Measurements from ENCODE around the gene RAB27A.
"Not testable (repeated sequence)": the region's sequence is repeated elsewhere in the genome, so short reads cannot be mapped to it uniquely, and the experiment has no call there.

RAB27A gene

DNA sequence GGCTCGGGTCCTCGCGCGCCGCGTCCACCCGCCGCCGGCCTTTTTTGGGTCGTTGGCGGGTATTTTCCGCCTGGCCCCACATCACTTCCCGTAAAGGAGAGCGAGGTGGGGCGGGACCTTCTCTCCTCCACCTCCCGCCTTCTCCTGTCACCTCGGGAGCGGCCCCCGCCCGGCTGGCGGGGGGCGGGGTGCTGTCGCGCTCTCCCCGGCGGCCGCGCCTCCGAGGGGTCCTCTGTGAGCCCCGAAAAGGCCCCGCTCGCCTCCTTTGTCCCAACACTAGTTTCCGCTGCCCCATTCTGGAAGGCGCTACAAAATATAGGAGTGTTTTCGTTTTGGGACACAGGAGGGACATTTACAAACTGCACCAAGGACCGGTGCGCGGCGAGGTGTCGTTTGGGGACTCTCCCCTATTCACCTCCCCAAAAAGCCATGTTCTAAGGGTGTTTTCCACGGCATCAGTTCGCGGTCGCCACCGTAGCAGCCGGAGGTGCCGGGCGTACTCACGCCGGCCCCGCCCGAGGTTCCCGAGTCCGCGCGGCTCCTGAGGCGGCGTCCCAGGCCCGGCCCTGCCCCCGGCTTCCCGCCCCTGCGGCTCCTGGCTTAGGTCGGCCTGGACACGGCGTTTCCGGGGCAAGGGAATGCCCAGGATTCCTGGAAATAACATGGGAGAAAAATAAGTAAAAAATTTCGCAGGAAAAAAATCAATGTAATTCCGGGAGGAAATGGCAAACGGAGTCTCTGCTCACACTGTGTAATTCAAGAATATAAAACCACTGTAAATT, at the start of gene RAB27A:
RAB27A (minus strand) TSS at position 68 of the 782 bp plus-strand sequence. CDS start 54,879 bp downstream, outside the sequence.
- DNase-seq (ENCODE audit: low read depth in 1 of 2, low spot score in 1 of 2): peak; percentile 52 to 61

DNA sequence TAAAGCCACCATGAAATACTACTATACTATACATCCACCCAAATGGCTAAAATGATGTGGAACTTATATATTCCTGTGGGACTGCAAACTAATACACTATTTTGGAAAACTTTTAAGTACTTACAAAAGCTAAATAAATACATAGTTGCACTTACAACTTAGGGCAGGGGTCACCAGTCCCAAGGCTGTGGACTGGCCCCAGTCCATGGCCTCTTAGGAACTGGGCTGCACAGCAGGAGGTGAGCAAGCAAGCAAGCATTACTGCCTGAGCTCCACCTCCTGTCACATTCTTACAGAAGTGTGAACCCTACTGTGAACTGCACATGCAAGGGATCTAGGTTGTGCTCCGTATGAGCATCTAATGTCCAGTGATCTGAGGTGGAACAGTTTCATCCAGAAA, 47.5 kb upstream of the RAB27A start:
- DNase-seq (ENCODE audit: low read depth in 1 of 2, low spot score in 1 of 2): no peak

DNA sequence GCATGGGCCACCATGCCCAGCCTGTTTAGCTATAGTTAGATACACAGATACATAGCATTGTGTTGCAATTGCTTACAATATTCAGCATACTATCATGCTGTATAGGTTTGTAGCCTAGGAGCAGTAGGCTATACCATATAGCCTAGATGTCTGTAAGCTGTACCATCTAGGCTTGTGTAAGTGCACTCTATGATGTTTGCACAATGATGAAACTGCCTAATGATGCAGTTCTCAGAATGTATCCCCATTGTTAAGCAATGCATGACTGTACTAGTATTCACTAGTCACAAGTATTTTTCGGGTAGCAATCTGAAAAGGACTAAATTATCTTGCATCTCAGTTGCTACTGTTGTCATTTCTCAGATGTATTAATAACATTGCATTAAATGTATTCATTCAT, 45.4 kb upstream of the RAB27A start:
- DNase-seq (ENCODE audit: low read depth in 1 of 2, low spot score in 1 of 2): no peak

DNA sequence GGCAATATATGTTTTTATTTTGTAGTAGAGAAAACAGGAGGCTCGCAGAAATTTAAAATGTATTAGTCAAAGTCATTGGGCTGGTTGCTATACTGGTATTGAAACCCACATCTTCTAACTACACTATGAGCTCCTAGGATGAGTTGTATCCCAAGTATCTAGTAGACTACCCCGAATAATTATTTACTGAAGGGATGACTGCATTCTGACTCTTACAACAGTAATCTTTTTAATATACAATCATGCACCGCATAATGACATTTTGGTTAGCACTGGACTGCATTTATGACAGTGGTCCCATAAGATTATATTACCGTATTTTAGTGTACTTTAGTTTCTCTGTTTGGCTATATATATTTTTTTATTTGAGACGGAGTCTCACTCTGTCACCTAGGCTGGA, 44.8 kb upstream of the RAB27A start:
- DNase-seq (ENCODE audit: low read depth in 1 of 2, low spot score in 1 of 2): no peak

DNA sequence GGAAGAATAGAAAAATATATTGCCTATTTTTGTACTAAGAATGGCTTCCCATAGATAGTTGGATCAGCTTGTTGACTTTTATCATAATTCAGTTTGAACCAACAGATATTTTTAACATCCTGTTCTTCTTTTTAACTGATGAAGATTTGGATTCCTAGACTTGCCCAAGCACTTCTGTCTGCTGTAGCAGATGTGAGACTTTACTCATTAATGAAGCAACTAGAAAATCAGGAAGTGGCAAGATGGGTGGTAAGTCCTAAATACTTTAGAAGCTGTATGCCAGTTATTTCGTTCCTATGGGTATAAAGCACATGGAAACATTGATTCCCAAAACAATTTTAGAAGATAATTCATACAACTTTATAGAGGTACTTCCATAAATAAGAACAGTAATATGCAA, 37.8 kb upstream of the RAB27A start:
- no peak for DNase-seq (ENCODE audit: low read depth in 1 of 2, low spot score in 1 of 2)

DNA sequence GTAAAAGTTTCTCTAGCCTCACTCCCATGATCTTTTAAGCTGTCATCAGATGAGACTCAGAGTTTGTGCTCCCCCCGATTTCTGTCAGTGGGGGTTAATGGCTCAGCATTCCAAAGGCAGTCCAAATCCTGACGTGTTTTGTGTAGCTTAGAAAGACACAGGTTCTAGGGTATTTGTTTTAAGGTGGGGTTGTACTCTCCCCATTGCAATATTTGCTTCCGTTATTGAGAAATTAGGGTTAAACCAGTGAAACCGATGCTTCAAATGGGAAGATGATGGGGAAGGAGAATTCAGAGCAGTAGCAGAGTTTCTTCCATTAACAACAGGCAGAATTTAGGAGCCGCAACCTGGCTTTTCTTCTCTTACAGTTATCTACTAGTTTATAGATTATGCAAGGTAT, 32.9 kb upstream of the RAB27A start:
- DNase-seq (ENCODE audit: low read depth in 1 of 2, low spot score in 1 of 2): no peak

DNA sequence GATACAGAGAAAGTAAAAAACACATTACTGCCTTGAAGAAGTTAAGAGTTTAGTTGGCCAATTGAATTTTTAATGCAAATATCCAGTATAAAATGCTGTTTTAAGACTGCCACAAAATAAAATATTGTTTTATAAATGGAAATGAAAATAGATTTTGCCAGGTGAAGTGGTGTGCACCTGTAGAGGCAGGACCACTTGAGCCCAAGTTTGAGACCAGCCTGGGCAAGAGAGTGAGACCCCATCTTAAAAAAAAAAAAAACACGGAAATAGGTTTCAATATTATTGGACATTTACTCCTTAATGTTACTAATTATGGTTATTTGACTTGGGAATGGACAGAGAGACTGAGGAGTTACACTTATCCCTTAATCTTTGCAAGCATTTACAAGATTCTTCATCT, 31.4 kb upstream of the RAB27A start:
- DNase-seq (ENCODE audit: low read depth in 1 of 2, low spot score in 1 of 2): no peak

DNA sequence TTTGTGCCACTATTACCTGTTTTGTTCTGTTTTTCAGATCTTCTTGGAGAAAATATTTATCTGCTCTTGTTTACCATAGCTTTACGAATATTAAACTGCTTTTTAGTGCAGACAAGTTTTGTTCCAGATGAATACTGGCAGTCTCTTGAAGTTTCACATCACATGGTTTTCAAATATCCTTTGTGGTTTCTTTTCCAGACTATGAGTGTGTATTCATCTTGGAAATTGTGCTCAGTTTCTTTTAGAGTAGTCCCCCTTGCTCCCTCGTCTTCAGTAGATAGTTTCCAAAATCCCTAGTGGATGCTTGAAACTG, 30.6 kb upstream of the RAB27A start:
- no peak for DNase-seq (ENCODE audit: low read depth in 1 of 2, low spot score in 1 of 2)

DNA sequence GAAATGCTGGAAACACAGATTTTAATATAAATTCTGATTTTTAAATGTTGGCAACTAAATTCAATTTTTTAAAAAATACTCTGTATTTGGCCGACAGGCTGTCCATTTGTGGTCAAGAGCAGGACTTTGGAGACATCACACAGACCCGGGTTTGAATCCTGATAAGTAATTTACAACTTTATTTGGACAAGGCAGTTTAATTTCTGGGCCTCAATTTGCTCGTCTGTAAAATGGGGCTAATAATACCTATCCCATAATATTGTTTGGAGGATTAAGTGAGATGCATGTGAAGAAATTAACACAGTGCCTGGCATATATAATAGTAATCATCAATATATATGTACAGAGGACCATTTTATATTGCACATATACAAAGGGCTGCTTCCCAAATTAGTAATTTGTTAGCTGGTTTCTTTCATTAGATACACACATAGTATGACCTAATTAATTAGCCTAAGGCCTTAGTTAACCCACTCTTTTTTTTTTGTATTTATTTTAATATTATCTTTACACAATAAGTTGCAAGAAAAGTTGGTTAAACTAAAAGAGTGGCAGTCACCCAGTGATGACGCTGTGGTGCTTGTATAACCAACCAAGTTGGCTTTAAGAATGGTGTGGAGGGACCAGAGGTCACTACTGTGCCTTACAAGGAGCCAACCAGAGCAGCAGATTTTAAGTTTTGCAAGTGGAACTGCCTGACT, 30.1 kb upstream of the RAB27A start:
- DNase-seq (ENCODE audit: low read depth in 1 of 2, low spot score in 1 of 2): no peak

DNA sequence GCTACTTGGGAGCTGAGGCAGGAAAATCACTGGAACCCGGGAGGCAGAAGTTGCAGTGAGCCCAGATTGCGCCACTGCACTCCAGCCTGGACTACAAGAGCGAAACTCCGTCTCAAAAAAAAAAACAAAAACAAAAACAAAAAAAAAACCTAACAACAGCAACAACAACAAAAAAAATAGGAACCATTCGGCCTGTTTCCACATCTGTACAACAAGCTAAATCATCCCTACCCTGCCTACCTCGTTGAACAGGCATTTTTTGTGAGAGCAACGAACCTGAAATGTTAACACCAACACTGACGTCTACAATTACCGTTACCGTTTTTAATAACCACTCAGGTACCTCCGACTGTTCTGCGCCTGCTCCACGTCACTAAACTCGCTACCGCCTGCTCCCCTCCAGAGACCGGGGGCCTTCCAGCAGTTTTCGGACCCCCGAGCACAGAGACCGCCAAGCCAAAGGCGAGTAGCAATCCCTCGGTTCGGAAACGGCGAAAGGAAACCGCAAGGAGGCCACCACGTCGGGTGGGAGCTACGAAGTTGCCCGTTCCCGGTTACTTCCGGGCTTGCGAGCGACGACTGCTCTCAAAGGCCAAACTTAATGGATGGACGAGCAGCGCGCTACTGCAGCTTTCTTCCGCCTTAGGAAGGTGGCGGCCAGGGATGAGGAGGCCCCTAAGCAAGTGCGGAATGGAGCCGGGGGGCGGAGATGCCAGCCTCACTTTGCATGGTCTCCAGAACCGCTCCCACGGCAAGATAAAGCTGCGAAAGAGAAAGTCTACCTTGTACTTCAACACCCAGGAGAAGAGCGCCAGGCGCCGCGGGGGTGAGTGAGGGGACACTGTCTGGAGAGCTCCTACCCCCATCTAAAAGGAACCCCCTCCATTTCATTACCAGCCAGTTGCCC, 29.2 kb upstream of the RAB27A start, which contains the start of the genes PIGB and PIGBOS1:
PIGB (plus strand) TSS at position 635 of the 907 bp plus-strand sequence; CDS start at position 664, 29 bp downstream.
PIGBOS1 (minus strand) TSS at position 536 of the 907 bp plus-strand sequence. CDS start 1,331 bp downstream, outside the sequence.
- DNase-seq (ENCODE audit: low read depth in 1 of 2, low spot score in 1 of 2): peak; percentile 55 to 58

DNA sequence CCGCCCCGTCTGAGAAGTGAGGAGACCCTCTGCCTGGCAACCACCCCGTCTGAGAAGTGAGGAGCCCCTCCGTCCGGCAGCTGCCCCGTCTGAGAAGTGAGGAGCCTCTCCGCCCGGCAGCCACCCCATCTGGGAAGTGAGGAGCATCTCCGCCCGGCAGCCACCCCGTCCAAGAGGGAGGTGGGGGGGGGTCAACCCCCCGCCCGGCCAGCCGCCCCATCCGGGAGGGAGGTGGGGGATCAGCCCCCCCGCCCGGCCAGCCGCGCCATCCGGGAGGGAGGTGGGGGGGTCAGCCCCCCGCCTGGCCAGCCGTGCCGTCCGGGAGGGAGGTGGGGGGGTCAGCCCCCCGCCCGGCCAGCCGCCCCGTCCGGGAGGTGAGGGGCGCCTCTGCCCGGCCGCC, 13.2 kb upstream of the RAB27A start:
- DNase-seq (ENCODE audit: low read depth in 1 of 2, low spot score in 1 of 2): not testable (repeated sequence)

DNA sequence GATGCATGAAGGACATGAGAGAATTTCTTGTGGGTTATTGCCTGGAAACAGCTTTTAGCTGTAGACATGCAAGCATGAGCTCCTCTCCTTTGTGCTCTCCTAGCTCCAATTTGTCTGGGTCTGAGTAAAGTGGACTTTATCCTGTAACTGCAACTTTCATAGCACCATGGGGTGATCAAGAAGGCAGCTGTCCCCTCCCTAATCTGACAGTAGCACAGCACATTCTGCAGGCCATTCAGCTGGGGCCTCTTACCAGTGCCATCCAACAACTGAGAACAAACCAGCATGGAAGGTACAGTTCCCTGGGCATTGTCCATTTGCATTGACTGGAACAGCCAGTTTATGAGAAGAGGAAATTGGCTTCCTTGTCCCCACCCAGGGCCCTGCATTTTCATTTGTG, 7.7 kb upstream of the RAB27A start:
- DNase-seq (ENCODE audit: low read depth in 1 of 2, low spot score in 1 of 2): no peak

DNA sequence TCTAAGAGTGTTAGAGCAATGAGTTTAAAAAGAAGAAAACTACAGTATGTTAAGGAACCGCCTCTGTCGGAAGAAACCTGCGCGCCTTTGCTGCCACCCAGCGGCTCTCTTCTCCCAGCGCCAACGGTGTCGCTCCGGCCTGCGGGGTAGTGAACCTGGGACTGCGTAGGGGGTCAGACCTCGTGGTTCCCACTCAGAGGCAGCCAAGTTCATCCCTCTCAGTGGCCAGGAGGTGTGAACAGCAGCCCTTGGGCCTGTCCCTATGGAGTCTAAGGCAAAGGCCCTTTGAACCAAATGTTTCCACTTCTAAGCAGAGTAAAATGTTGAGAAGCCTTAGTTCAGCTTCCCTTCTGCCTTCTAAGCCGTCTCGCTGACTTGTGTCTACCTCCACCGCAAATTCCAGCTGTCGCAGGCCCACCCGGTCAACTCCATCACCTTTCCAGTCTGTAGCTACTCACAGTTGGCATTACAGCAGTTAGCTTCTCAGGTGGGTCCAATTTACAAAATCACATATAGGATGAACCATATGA, 980 bp upstream of the RAB27A start:
- DNase-seq (ENCODE audit: low read depth in 1 of 2, low spot score in 1 of 2): peak; percentile 69 to 74

DNA sequence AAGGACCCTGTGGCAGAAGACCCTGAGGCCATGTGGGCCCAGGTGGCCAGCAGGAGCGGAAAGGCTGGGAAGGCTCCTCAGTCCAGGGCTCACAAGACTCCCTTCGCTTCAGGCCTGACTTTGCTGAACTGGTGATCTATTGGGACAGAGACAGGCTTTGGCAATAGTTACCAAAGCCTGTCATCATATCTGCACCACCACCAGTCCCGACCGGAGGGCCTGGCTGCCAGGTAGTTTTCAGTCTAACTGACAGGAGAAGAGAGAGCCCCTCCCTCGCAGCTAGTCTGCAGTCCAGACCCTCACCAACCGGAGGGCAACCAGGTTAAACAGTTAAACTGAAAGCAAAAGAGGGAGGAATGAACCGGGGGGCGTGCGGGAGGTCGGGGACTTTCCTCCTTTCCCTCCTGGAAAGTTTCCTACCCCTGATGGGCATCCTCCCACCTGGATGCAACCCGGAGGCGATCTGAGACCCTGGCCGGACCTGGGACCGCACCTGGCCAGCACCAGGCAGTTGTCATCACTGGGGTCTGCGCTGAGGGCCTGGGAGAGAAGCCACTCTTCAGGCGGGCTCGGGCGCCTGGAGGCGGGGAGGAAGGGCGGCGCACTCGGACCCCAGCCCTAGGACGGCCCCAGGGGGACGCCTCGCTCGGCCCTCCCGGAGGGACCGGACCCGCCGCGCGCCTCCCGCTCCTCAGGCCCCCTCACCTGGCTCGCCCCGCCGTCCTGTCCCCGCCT, 435 bp downstream of the RAB27A start:
- no peak for DNase-seq (ENCODE audit: low read depth in 1 of 2, low spot score in 1 of 2)

DNA sequence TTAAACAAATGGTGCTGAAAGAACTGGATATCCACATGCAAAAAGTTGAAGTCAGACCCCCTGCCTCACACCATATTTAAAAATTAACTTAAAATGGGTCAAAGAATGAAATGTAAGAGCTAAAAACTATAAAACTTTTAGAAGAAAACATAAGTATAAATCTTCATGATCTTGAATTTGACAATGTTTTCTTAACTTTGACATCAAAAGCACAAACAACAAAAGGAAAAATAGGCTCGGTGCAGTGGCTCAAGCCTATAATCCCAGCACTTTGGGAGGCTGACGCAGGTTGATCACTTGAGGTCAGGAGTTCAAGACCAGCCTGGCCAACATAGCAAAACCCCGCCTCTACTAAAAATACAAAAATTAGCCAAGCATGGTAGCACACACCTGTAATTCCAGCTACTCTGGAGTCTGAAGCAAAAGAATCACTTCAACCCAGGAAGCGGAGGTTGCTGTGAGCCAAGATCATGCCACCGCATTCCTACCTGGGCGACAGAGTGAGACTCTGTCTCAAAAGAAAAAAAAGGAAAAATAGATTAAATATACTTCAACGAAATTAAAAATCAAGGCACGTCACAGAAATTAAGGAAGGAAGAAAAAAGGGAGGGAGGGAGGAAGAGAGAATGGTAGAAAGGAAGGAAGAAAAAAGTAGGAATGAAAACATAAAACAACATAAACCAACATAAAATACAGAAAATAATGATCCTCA, 1.5 kb downstream of the RAB27A start:
- DNase-seq (ENCODE audit: low read depth in 1 of 2, low spot score in 1 of 2): no peak

DNA sequence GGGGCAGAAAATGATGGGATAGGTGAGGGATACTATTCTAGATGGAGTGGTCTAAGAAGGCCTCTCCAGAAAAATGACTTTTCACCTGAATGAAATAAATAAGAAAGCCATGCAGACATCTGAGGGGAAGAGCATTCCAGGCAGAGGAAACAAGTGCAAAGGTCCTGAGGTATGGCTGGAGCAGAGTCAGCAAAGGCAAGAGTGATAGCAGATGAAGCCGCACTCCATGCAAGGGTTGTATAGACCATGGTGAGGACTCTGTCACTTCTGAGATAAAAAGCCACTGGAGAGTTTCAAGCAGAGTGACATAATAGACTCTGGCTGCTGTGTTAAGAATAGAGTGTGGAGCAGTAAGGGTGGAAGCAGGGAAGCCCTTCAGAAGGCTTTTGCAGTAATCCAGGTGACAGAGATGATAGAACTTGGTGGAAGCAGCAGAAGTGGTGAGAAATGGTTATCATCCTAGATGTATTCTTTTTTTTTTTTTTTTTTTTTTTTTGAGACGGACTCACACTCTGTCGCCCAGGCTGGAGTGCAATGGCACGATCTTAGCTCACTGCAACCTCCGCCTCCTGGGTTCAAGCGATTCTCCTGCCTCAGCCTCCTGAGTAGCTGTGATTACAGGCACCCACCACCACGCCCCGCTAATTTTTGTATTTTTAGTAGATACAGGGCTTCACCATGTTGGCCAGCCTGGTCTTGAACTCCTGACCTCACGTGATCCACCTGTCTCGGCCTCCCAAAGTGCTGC, 3.0 kb downstream of the RAB27A start:
- not testable (repeated sequence) for DNase-seq (ENCODE audit: low read depth in 1 of 2, low spot score in 1 of 2)

DNA sequence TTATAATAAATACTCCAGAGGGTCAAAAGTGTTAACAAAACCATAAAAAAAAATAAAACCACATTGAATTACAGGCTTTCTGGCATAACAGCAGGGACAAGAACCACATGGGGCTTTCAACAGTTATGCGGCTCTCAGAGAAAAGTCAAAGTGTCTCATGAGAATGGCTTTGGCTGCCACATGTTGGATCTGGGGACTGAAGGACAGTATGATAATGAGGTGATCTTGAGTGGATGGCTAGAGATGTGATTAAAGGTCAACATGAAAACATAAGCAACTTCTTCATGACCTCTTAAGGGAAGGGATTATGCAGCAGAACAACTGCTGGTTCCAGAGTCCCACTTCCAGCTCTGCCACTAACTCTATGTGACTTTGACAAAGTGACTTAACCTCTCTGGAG, 5.2 kb downstream of the RAB27A start:
- no peak for DNase-seq (ENCODE audit: low read depth in 1 of 2, low spot score in 1 of 2)

DNA sequence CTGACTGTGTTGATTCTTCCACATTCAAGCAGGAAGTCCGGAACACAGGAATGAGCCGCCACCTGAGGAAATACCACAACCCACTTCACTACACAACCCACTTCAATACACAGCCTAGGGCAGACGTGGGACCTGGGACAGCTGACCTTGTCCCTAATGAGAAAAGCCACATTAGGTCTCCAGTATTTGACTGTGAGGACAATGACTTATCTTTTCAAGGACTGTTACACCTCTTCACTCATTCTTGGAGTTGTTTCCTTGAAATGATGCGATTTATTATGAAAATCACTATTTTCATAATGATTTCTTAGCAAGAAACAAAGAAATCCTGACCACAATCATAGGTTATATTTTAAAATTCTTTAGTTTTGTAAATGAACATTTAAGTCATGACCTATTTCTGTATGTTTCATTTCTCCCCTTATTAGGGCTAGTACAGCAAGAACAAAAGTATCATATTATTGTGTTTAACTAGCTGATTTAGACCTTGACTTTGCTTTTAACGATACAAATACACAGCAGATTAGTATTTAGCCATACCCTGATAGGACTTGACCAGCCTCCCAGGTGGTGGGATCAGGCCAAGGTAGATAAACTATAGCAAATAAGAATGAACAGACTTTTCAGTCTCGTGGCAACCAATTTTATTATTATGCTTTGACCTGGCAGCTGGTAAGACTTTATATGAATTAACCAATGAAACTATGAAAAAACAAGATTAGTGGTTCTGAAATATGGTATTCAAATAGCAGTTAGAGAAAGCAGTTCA, 6.0 kb downstream of the RAB27A start:
- DNase-seq (ENCODE audit: low read depth in 1 of 2, low spot score in 1 of 2): no peak
